Thyroid gland (tissue), 4 donors: Measurements from ENCODE around the gene SLC6A12. TPM values are rescaled to one million over a fixed set of nuclear protein-coding genes. Genes with fewer than 3 reads are reported as not detected.

ENCODE experiments used
- DNase-seq, 2 donors: peaks; one replicate each; pipeline ENCODE4 v3.0.0-alpha.2; 2019
- H3K27ac ChIP-seq, 3 donors: fragments of 200-600 bp; sonication (generic); 1 replicate in 2 of 3; 2 replicates in 1 of 3; pipeline ENCODE4 v1.5.1; 2016 to 2019; ENCODE audit warnings: mild to moderate bottlenecking in 1 of 3, moderate library complexity in 1 of 3
- H3K27me3 ChIP-seq: fragments of 200-600 bp; sonication (generic); one replicate; pipeline ENCODE4 v1.5.1; 2019
- H3K36me3 ChIP-seq, 2 donors: fragments of 200-600 bp; sonication (generic); one replicate each; pipeline ENCODE4 v1.5.1; 2016 to 2019
- H3K4me1 ChIP-seq, 2 donors: fragments of 200-600 bp; sonication (generic); one replicate each; pipeline ENCODE4 v1.5.1; 2017 to 2019
- H3K4me3 ChIP-seq, 3 donors: fragments of 200-600 bp; sonication (generic); replicated peaks in 1 of 3; 1 replicate in 2 of 3; 2 replicates in 1 of 3; pipeline ENCODE4 v1.5.1; 2016; ENCODE audit warnings: mild to moderate bottlenecking in 1 of 3
- H3K9me3 ChIP-seq: fragments of 200-600 bp; sonication (generic); one replicate; pipeline ENCODE4 v1.5.1; 2017
- CTCF ChIP-seq, 6 experiments: fragments of 200-600 bp in 3 of 6; fragments of 450-650 bp in 3 of 6; sonication (generic) in 3 of 6; IDR thresholded peaks; one replicate each; pipeline ENCODE4 v1.5.1; 2016 to 2019; ENCODE audit warnings: antibody characterized with exemption in 6 of 6, mild to moderate bottlenecking in 2 of 6, inconsistent platforms in 1 of 6, moderate library complexity in 1 of 6
- POLR2A ChIP-seq, 2 donors: fragments of 450-650 bp; IDR thresholded peaks; one replicate each; pipeline ENCODE4 v1.6.1; 2017; ENCODE audit warnings: antibody characterized with exemption in 2 of 2, mild to moderate bottlenecking in 2 of 2, moderate library complexity in 1 of 2
- whole genome bisulfite sequencing, 2 donors: methylation state at CpG; one replicate each; pipeline ENCODE4 v1.1.5; 2017; 5-methylcytosine and 5-hydroxymethylcytosine counted together
- intact Hi-C: fragments of 100-400 bp; cut with DNase I; formaldehyde crosslinking; loops from one replicate; pipeline ENCODE4 v1.15.1; 2023
- total RNA-seq, 4 donors: library from RNA; depleted of rRNA; stranded (reverse); fragments of >200 nt; gene quantifications; one replicate each; pipeline ENCODE4 v1.2.3, GENCODE V29; 2016

SLC6A12 gene
- total RNA-seq, 4 donors from 2014 or later: 9.4 to 27.7 (median 18.3) TPM

- H3K27ac ChIP-seq: no peak overlapping the region
- H3K4me1 ChIP-seq: peaks cover 32 to 52% of the 10 kb centered on the region in 2 donors
- no peaks in the 10 kb centered on the region for H3K9me3 ChIP-seq
- no peaks in the 10 kb centered on the region for H3K36me3 ChIP-seq
- WGBS, 2 donors: 93% methylated on average over 19 to 21 of the region's 21 CpGs
- H3K27me3 ChIP-seq: no peaks in the 10 kb centered on the region
- intact Hi-C loops: no loop called here
- no peak for DNase-seq
- no peak overlapping the region for H3K4me3 ChIP-seq
- TF ChIP-seq CTCF (IDR thresholded peaks at IDR 0.05) (no peak), POLR2A (IDR thresholded peaks at IDR 0.05) (no peak)
Measured at GRCh38 chr12:206746-207440, 7.1 kb downstream of the SLC6A12 start.

- intact Hi-C loops: no loop called here
- H3K27me3 ChIP-seq: no peaks in the 10 kb centered on the region
- 24 to 48% methylated on average over 4 of the region's 4 CpGs for WGBS, 2 donors
Measured at GRCh38 chr12:205026-205425, 8.9 kb downstream of the SLC6A12 start.

GRCh38 chr12:204261-204678, 9.7 kb downstream of the SLC6A12 start:
- no peaks in the 10 kb centered on the region for H3K9me3 ChIP-seq
- 98% methylated on average over 9 of the region's 11 CpGs for WGBS, 2 donors
- no peaks in the 10 kb centered on the region for H3K36me3 ChIP-seq
- peaks cover 25 to 41% of the 10 kb centered on the region in 2 donors for H3K4me1 ChIP-seq
- TF ChIP-seq POLR2A (IDR thresholded peaks at IDR 0.05): no peak
- no peak for TF ChIP-seq CTCF (IDR thresholded peaks at IDR 0.05)
- H3K27me3 ChIP-seq: no peaks in the 10 kb centered on the region
- no peak for DNase-seq
- H3K4me3 ChIP-seq: peak overlapping the region in 1 of 3 donors; percentile 35
- intact Hi-C loops: no loop called here
- peak overlapping the region; percentile 49 to 86 (median 83) for H3K27ac ChIP-seq

More at GRCh38 chr12:205026-205425, 8.9 kb downstream of the SLC6A12 start:
- Histone ChIP-seq H3K4me3 (no peak overlapping the region), H3K9me3 (no peaks in the 10 kb centered on the region), H3K27ac (peak overlapping the region; percentile 49 to 86 (median 83)), H3K36me3 (no peaks in the 10 kb centered on the region), H3K4me1 (peaks cover 25 to 39% of the 10 kb centered on the region in 2 donors)
- peak in 1 of 2 donors; percentile 26 for TF ChIP-seq POLR2A (IDR thresholded peaks at IDR 0.05)
- TF ChIP-seq CTCF (IDR thresholded peaks at IDR 0.05): no peak
- peak; percentile 85 to 93 for DNase-seq

GRCh38 chr12:203462-204260, 10.3 kb downstream of the SLC6A12 start:
- peak overlapping the region; percentile 70 to 86 (median 83) for H3K27ac ChIP-seq
- WGBS, 2 donors: 55 to 58% methylated on average over 50 to 71 of the region's 84 CpGs
- no peaks in the 10 kb centered on the region for H3K27me3 ChIP-seq
- no peaks in the 10 kb centered on the region for H3K9me3 ChIP-seq
- DNase-seq: peak; percentile 67 to 69
- H3K36me3 ChIP-seq: no peaks in the 10 kb centered on the region
- TF ChIP-seq CTCF (IDR thresholded peaks at IDR 0.05) (peak in 3 of 6 experiments; percentile 1 to 31 (median 25)), POLR2A (IDR thresholded peaks at IDR 0.05) (peak in 1 of 2 donors; percentile 45)
- peak overlapping the region in 1 of 3 donors; percentile 35 for H3K4me3 ChIP-seq
- H3K4me1 ChIP-seq: peaks cover 25 to 47% of the 10 kb centered on the region in 2 donors
- intact Hi-C loops: no loop called here
